ENCODE data around the gene GANAB.
"Not testable (repeated sequence)": the region's sequence is repeated elsewhere in the genome, so short reads cannot be mapped to it uniquely, and the experiment has no call there.

Gene GANAB

DNA sequence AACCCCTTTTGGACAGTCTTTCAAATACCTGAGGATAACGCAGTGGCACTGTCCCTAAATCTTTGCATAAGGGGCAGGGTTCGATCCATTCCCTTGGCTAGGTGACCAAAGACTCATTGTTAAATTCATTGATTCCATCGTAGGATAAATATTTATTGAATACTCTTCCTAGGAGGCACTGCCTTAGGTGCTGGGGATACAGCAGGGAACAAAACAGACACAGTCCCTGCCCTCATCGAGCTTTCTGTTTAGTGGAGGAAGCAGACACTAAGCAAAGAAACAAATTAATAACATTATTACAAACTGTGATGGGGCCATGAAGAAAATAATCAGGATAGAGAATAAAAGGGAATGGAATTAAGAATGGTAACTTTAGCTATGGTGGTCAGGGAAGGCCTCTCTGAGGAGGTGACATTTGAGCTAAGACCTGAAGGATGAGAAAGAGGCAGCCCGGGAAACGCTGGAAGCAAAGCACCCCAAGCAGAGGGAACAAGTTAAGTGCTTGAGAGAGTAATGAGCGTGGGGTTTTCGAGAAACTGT is 25.3 kb downstream of the GANAB start:
- DNase-seq: no peak

DNA sequence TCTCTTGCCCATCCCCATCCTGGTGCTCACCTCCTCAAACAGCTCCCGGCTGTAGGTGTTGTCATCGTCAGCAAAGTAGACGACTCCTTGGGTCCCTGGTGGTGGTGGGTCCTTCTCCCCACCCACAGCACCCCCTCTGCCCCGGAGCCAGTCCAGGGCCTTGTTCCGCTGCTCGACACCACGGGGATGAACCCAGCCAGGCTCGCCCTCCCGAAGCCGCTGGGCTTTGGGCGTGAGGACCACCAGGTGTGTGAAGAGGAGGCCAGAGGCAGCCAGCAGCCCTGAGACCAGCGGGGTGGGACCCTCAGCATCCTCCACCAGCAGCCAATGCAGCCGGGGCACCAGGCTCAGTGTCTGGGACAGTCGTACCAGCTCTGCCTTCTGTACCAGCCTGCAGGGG is 29.5 kb downstream of the GANAB start:
- DNase-seq: not testable (repeated sequence)

DNA sequence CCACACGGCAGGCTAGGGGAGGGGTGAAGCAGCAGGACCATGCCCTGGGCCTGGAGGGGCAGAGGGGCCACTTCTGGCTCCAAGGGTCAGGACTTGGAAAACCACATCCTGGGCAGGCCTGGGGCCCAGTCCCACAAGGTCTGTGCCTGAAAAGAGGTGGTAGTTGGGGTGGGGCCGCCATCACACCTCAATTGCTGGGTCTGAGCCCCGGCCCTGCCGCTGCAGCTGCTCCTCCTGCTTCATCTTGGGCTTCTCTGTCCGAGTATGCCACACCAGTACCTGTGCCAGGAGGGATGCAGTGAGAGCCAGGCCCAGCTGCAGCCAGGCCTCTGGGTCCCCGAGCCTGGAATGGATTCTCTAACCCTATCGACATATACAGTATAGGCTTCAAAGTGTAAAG is 30.9 kb downstream of the GANAB start:
- DNase-seq: no peak

DNA sequence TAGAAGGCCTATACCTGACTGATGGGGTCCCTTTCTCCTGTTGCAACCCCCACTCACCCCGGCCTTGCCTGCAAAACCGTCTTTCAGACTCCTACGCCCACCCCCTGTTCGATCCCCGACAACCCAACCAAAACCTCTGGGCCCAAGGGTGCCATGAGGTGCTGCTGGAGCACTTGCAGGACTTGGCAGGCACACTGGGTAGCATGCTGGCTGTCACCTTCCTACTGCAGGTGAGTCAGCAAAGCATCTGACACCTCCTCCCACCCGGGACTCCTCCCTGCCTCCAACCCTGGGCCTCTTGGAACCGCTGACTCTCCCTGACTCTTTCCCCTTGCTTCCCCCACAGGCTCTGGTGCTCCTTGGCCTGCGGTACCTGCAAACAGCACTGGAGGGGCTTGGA is 32.1 kb downstream of the GANAB start:
- no peak for DNase-seq

DNA sequence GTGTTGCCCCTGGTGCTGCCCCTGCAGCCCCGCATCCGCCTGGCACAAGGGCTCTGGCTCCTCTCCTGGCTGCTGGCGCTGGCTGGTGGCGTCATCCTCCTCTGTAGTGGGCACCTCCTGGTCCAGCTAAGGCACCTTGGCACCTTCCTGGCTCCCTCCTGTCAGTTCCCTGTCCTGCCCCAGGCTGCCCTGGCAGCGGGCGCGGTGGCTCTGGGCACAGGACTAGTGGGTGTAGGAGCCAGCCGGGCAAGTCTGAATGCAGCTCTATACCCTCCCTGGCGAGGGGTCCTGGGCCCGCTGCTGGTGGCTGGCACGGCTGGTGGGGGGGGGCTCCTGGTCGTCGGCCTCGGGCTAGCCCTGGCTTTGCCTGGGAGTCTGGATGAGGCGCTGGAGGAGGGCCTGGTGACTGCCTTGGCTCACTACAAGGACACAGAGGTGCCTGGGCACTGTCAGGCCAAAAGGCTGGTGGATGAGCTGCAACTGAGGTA is 33.1 kb downstream of the GANAB start:
- no peak for DNase-seq

DNA sequence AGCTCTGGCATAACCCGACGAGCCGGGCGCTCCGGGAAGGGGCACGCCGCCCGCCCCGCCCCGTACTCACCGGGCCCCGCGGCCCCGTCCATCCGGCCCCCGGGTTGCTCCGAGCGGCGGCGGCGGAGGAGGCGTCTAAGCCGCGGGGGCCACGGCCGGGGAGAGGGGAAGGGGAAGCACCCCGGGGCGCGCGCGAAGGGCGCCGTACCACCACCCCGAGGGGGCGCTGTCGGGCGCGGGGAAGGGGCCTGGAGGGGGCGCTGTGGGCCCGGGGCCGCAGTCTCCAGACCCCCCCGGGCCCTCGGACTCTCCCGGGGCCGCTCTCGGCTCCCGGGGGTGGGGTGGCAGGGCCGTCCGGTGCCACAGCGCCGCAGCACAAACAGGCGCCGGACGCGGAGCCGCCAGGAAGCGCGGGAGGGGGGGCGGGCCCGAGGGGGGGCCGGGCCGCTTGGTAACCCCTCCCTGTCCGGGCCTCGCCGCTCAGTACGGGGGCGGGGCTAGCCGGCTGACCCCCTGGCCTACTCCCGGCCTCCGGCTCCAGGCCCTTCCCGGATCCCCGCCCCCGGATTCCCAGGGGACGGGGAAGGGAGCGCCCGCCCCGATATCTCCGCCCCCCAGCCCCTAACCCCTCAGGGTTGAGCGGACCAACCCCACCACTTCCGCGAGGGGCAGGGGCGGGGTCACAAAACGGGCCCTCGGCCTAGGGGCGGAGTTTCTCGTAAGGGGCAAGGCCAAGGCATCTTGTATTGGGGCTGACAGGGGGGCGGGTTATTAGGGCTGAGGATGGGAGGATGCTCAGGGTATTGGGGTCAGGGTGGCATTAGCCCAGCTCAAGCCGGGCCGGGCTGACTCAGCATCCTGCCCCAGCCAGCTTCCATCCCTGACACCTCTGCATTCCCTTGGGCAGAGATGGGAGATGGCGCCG is 33.8 kb downstream of the GANAB start, which contains the start of the genes EML3 and ROM1:
EML3 (minus strand) TSS at position 410 of the 925 bp plus-strand sequence; CDS start at position 92, 318 bp downstream.
ROM1 (plus strand) TSS at position 892 of the 925 bp plus-strand sequence; CDS start at position 917, 25 bp downstream.
- DNase-seq: peak; percentile 92 to 94

DNA sequence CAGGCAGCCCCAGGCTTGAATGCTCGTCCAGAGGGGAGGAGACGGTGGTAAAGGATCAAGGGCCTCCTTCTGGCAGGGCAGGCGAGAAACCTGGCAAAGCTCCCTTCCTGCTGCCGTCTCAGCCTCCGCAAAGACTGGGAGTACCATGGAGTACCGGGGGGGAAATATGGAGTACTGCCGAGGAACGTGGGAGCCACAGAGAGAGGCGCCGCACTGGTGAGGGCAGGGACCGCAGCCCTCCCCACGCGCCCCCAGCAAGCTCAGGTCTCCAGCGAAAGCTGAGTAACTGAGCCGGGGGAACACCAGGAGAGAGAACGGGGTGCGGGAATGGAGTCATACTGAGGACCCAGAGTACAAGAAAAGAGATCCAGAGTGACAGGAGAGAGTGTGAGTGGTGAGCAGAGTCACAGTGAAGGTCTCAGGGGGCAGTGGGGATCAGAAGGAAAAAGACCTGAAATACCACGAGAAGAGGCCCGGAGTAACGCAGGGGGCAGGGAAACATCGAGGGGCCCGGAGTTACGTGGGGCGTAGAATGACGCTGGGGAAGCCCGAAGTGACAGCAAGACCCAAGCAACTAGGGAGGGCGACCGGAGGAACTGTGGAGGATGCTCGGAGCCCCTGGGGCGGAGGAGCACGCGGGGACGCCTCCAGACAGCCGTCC is 34.6 kb downstream of the GANAB start:
- DNase-seq: peak in 1 of 2 donors; percentile 70

DNA sequence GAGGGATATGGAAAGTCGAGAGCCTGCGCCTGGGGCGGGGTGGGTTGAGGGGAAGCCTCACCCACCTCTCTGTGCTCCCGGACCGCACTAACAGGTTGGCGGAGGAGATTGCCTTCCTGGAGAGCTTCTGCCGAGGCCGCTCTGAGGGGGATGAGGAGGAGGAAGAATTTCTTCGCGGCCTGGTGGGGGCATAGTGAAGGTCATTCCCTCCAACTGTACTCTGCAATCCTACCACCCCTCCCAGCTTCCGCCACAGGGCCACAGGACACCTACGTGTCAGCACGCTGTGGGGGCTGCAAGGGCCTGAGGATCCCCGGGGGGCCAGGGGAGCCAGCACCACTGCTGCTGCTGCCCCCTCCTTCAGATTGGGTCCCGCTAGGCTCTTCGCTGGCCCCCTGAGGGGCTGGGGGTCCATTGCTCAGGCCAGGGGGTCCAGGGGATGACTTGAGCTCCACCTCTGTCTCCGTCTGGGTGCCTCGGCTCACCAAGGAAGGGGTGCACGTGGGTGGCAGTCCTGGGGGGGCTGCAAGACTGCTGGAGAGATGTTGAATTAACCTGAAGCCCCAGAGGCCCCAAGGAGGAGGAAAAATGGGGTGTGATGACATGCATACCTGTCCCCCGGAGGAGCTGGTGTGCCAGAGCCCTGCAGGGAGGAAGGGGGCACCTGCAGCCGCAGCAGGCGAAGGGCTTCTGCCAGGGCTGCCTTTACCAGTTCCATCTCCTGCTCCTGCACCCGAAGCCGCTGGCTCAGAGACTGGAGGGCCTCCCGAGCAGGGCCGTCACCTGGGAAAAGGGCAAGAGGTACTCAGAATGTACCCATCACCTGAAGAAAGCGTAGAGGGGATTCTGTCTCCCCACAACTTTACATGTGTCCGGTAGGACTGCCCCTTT is 35.4 kb downstream of the GANAB start:
- DNase-seq: no peak

DNA sequence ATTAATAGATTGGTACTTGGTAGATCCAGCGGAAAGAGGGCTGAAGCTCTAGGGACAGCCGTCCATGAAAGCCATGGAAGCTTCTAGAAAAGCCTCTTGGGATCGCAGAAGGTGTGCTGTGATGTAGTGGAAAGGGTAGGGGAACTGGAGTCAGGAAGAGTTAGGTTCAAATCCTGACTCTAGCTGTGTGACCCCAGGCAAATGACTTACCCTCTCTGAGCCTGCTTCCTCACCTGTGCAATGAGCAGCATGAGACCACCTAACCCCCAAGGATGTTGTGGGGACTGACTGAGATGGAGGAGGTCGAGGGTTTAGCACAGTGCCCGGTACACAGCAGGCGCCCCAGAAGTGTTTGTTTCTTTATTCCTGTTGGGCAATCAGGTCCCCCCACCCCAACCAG is 36.0 kb downstream of the GANAB start:
- no peak for DNase-seq

DNA sequence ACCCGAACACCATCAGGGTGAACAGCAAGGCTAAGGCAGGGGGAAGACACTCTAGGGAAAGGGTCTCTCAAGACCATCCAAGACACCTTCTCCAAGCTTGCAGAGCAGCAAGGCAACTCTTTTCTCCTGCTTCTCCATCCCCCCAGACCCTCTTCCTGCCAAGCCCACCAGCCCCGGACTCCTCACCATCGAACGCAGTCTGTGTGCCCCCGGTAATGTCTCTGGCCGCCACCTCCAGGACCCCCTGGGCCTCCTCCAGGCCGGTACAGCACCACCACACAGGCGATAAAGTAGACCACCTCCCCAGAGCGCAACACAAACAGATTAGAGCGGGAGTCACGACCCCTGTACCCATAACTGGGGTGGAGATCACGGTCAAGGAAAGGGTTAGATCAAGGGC is 37.6 kb downstream of the GANAB start:
- no peak for DNase-seq

DNA sequence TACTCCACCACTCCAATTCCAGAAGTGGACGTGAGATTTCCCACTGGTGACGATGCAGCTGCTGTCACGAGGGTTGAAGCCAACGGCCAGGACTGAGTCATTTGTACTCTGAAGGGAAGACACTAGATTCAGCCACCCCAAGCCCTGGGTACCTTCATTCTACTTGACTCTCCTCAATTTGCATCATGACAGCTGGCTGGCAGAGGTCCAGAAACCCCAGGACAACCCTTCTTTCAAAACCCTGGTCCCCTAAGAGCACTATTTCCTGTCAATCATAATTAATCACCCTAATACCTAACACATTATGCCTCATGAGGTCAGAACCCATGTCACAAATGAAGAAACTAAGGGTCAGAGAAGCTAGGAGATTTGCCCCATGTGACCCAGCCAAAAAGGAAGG is 38.7 kb downstream of the GANAB start:
- peak in 1 of 2 donors; percentile 49 for DNase-seq

DNA sequence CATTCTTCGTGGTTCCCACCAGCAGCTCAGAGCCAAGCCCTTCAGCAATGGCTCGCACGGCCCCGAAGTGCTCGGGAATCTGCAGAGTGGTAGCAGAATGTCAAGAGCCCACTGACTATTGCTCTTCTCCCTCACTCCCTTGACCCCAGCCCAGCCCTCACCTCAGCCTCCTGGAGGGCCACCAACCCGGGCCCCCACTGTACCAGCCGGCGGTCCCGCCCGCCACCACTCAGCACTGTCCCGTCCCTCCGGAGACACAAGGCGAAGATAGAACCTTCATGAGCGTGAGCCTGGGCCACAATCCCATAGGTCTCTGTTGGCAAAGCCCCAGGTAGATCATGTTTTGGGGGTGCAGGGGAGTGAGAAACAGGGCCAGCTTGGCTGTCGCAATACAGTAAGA is 40.5 kb downstream of the GANAB start:
- DNase-seq: no peak

DNA sequence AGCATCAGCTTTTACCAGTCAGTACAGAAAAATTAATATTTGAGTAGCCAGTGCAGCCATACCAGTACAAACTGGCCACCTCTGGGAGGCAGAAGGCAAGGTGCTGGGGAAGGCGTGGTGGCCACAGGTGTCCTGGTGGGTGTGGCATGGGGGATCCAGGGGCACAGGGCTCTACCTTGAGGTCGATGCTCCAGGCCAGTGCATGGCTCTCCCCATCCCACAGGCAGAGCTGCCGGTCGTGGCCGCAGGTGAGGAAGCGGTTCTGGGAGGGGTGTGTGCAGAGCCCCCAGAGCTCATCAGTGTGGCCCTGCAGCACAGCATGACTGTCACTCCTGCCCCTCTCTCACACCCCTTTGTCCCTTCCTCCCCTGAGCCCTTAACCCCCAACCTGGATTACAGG is 40.9 kb downstream of the GANAB start:
- DNase-seq: no peak

DNA sequence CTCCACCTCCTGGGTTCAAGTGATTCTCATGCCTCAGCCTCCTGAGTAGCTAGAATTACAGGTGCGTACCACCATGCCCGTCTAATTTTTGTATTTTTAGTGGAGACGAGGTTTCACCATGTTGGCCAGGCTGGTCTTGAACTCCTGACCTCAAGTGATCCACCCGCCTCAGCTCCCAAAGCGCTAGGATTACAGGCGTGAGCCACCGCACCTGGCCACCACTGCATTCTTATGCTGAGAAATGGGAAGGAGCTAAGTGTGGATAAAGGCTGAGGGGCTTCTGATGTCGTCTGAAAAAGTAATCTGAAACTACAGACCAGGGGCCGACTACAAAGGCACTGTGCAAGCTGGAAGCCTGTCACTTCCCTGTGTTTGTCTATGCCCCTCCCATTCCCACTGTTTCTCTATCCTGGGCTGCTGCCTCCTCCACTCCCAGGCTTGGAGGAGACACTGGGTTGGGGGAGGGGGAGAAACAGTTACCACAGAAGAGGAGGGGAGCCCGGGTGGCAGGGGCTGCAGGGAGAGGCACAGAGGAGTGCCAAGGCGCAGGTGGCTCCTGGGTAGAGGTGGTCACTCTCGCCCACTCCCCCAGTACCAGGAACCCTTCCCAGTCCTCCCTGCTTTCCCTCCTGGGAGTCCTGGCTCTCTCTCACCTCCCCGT is 41.8 kb downstream of the GANAB start:
- no peak for DNase-seq

DNA sequence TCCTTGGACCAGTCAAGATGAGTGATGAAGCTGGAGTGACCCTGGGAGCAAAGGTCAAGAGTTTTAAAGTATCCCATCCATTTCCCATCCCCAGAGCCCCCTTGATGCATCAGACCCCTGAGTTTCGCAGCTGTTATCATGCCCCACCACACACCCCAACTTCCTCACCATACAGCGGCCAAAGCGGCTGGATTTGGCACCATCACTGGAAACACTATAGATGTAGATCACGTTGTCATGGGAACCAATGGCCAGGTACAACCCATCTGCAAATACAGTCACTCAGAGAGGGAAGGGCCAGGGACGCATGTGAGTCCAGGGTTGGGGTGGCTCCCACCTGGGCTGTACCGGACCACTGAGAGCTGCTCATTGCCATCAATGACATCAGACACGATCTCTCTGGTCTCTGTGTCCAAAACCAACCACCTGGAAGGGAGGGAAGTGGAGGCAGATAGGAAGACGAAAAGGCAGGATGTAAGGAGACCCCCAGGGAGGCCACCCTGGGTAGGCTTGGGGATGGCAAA is 42.6 kb downstream of the GANAB start:
- no peak for DNase-seq

DNA sequence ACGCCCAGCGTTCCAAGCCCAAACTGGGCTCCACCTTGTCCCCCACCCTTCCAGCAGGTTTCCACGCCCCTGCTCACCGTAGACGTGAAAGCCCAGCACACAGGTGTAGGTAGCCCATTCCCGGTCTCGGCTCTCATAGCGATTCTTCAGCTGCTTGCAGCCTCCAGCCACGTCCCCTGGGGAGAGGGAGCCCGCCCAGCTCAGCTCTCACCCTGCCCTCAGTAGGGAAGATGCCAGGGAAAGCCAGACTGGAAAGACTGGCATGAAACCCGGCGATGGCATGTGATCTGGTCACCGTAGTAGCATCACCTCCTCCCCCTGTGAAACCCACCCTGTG is 43.4 kb downstream of the GANAB start:
- DNase-seq: no peak

DNA sequence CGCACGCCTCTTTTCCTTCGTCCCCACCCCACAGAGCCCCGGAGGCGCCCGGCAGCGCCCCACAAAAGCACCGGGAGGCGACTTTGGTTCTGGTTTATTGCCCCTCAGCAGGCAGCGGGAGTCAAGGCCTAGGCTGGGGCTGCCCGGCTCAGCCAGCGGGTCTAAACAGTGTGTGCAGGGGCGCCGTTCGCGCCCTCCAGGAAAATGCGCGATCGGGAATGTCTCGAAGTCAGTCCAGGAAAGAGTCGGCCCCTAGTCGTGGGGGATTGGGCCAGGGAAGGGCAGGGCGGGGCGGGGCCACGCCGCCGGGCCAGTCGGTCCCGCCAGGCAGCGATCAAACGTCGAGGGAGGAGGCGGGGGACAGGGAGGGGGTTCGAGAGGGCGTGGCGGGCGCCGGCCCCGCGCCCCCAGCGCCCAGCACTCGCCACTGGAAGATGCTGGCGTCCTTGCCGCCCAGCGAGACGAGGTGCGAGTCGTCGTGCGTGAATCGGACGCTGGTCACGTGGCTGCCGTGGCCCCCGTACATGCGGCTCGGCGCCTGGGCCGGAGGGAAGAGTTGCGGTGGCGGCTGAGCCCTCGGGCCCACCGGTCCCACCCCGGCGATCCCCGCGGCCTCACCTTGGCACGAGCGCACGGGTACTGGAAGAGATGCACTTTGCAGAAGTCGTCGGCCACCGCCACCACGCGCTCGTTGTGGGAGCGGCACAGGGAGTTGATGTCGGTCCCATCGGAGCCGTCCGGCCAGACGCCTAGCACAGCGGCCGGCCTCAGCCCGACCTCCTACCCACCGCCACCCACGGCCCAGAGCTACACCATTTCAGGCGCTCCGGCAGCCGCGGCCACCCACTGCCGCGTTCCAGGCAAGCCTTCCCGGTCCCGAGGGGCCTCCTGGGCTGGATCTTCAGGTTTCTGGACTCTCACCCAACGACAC is 44.0 kb downstream of the GANAB start:
- peak in 1 of 2 donors; percentile 33 for DNase-seq

DNA sequence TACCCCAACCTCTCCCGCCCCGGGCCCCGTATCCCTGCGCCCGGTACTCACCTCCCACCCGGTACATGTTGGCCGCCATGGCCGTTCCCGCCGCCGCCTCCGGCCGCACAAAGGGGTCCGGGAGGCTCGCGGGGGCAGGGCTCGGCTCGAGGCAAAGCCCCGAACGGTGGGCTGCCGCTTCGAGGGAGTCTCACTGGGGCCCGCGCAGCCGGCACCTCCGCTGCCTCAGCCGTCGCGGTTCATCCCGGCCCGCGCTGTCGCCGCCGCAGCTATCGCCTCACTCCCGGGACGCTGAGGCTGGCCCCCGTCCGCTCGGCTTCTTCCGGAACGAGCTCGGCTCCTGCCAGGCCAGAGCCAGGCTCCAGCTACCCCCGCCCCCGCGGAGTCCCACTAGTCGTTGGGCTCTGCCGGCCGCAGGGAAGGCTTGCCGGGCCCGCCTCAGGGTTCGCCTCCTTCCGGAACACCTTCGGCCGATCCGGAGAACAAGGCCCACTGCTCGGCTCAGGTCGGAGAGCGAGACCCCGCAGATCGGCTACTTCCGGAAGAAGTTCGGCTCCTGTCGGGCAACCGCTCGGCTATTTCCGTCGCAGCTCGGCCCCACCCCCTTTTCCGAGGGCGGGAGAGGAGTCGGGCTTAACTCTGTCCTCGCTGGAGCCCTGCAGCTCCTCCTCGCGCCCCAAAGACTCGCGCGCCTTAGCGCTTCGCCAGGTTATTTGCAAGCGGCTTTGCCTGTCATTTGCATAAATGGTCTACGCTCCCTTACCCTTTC is 44.9 kb downstream of the GANAB start, which contains the start of gene MTA2:
MTA2 (minus strand) TSS at position 494 of the 769 bp plus-strand sequence; CDS start at position 79, 415 bp downstream.
- peak; percentile 99 for DNase-seq

DNA sequence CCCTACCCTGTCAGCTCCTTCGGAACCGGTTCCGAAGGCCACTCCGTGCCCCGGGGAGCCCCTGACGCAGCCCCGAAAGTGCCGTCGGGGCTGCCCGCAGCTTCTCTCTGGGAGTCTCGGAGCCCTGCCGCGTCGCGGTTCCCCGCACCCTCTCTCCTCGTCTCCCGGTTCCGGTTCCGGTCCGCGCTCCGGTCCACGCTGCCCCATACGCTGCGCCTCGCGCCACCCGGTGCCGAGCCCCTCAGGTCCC is 45.4 kb downstream of the GANAB start:
- DNase-seq: peak; percentile 44 to 54
